HCT116 (cell line): ENCODE measurements around the gene TLN1. TPM values are rescaled to one million over a fixed set of nuclear protein-coding genes. Genes with fewer than 3 reads are reported as not detected.

Experiments used
- ATAC-seq: fragments of 200-7000 bp; cut with Tn5 transposase; 2 replicates; pipeline ENCODE4 v1.9.1; 2020; ENCODE audit warnings: mild to moderate bottlenecking, moderate library complexity
- BruUV-seq: library from RNA; stranded (reverse); fragments of 400-500 nt; replicated peaks from 2 replicates; lab custom pipeline; 2021; lab: Mats Ljungman, UMichigan
- CTCF ChIA-PET: fragments of 300-600 bp; sonication (Branson Sonifier 250); formaldehyde crosslinking; loops from one replicate; lab custom pipeline; 2021; ENCODE audit warnings: antibody characterized with exemption; lab: Charles Lee
- POLR2A ChIA-PET: fragments of 300-600, 350-600 bp; sonication (Branson Sonifier 250); formaldehyde crosslinking; loops from one replicate; lab custom pipeline; 2021; ENCODE audit warnings: antibody characterized with exemption; lab: Charles Lee
- RAD21 ChIA-PET, 2 experiments: fragments of 300-600 bp; sonication (Branson Sonifier 250); formaldehyde crosslinking; loops; one replicate each; lab custom pipeline; 2023; ENCODE audit warnings: low total read pairs in 2 of 2; ENCODE audit not compliant: uncharacterized antibody in 2 of 2, unreplicated experiment in 2 of 2, low non-redundant PET in 1 of 2; lab: Charles Lee
- DNase-seq: peaks from one replicate; pipeline ENCODE4 v3.0.0-alpha.2; 2010; ENCODE audit warnings: low read depth, low spot score
- H2AFZ ChIP-seq: fragments of 200-600 bp; shearing (Covaris generic), sonication (generic); 2 replicates; pipeline ENCODE4 v1.6.1; 2017; ENCODE audit warnings: low read depth, mixed run types, mixed read lengths, antibody characterized with exemption, low read length; ENCODE audit not compliant: poor library complexity, severe bottlenecking
- H3K27ac ChIP-seq: 2 replicates; pipeline ENCODE4 v1.5.1; 2012; ENCODE audit warnings: low read depth, low read length
- H3K27me3 ChIP-seq: fragments of 200-600 bp; sonication (generic); 2 replicates; pipeline ENCODE4 v1.6.1; 2016; ENCODE audit warnings: mixed run types, low read length, mixed read lengths; ENCODE audit not compliant: insufficient read depth
- H3K36me3 ChIP-seq, 2 experiments: fragments of 200-500 bp in 1 of 2; fragments of 200-600 bp in 1 of 2; sonication (Bioruptor generic) in 1 of 2; sonication (generic) in 1 of 2; 2 replicates each; pipeline versions ENCODE4 v1.5.1 to v1.6.1; 2014 to 2016; ENCODE audit warnings: low read length in 2 of 2, inconsistent platforms in 1 of 2, mixed read lengths in 1 of 2, mixed run types in 1 of 2; ENCODE audit not compliant: insufficient read depth in 2 of 2, control insufficient read depth in 1 of 2
- H3K4me1 ChIP-seq, 2 experiments: fragments of 200-600 bp in 1 of 2; sonication (generic) in 1 of 2; 2 replicates each; pipeline versions ENCODE4 v1.5.1 to v1.6.1; 2012 to 2017; ENCODE audit warnings: low read length in 2 of 2, inconsistent platforms in 1 of 2, mild to moderate bottlenecking in 1 of 2, mixed read lengths in 1 of 2, mixed run types in 1 of 2, moderate library complexity in 1 of 2; ENCODE audit not compliant: insufficient read depth in 2 of 2, control insufficient read depth in 1 of 2
- H3K4me2 ChIP-seq: fragments of 200-600 bp; sonication (generic); 2 replicates; pipeline ENCODE4 v1.6.1; 2017; ENCODE audit warnings: mixed run types, low read length, mixed read lengths
- H3K4me3 ChIP-seq, 2 experiments: fragments of 200-600 bp in 1 of 2; sonication (generic) in 1 of 2; replicated peaks in 1 of 2; 2 replicates each; pipeline ENCODE4 v1.5.1; 2011 to 2016; ENCODE audit warnings: low read length in 2 of 2, control low read depth in 1 of 2, low read depth in 1 of 2, mild to moderate bottlenecking in 1 of 2, mixed read lengths in 1 of 2, mixed run types in 1 of 2
- H3K79me2 ChIP-seq: fragments of 200-600 bp; sonication (generic); 2 replicates; pipeline ENCODE4 v1.6.1; 2017; ENCODE audit warnings: mild to moderate bottlenecking, mixed run types, low read length, moderate library complexity, mixed read lengths; ENCODE audit not compliant: insufficient read depth
- H3K9ac ChIP-seq: fragments of 200-600 bp; sonication (generic); 2 replicates; pipeline ENCODE4 v1.6.1; 2016; ENCODE audit warnings: low read length, mixed read lengths
- H3K9me2 ChIP-seq: fragments of 200-600 bp; sonication (generic), shearing (Covaris generic); 2 replicates; pipeline ENCODE4 v1.6.1; 2017; ENCODE audit warnings: mixed run types, mild to moderate bottlenecking, moderate library complexity; ENCODE audit not compliant: insufficient read depth
- H3K9me3 ChIP-seq, 2 experiments: fragments of 200-500 bp in 1 of 2; fragments of 200-600 bp in 1 of 2; sonication (Bioruptor generic) in 1 of 2; sonication (generic) in 1 of 2; 2 replicates each; pipeline ENCODE4 v1.6.1; 2014 to 2017; ENCODE audit warnings: low read length in 2 of 2, mixed read lengths in 2 of 2, inconsistent platforms in 1 of 2, low read depth in 1 of 2, mild to moderate bottlenecking in 1 of 2, mixed run types in 1 of 2, moderate library complexity in 1 of 2; ENCODE audit not compliant: control insufficient read depth in 1 of 2, insufficient read depth in 1 of 2
- H4K20me1 ChIP-seq: fragments of 200-600 bp; sonication (generic), shearing (Covaris generic); 2 replicates; pipeline ENCODE4 v1.6.1; 2017; ENCODE audit warnings: mixed run types, mild to moderate bottlenecking, moderate library complexity; ENCODE audit not compliant: insufficient read depth
- CBX3 ChIP-seq: IDR thresholded peaks from 2 replicates; pipeline ENCODE4 v1.6.1; 2012; ENCODE audit warnings: low read depth
- EGR1 ChIP-seq: IDR thresholded peaks from 2 replicates; pipeline ENCODE4 v1.6.1; 2012; ENCODE audit warnings: low read depth
- EZH2phosphoT487 ChIP-seq: fragments of 200-600 bp; IDR thresholded peaks from 2 replicates; pipeline ENCODE4 v1.6.1; 2018; ENCODE audit warnings: antibody characterized with exemption, borderline replicate concordance
- FOSL1 ChIP-seq: IDR thresholded peaks from 2 replicates; pipeline ENCODE4 v1.6.1; 2012; ENCODE audit warnings: low read depth
- POLR2AphosphoS5 ChIP-seq: IDR thresholded peaks from 2 replicates; pipeline ENCODE4 v1.6.1; 2011; ENCODE audit warnings: mild to moderate bottlenecking, low read depth, low read length, moderate library complexity
- SP1 ChIP-seq: IDR thresholded peaks from 2 replicates; pipeline ENCODE4 v1.6.1; 2012; ENCODE audit warnings: low read depth
- SRF ChIP-seq: IDR thresholded peaks from 2 replicates; pipeline ENCODE4 v1.6.1; 2012; ENCODE audit warnings: low read depth
- TCF7L2 ChIP-seq: IDR thresholded peaks from 2 replicates; pipeline ENCODE4 v1.7.0; 2011; ENCODE audit warnings: borderline replicate concordance, inconsistent platforms; ENCODE audit not compliant: insufficient read depth, insufficient read length; ENCODE audit errors: extremely low read depth
- YY1 ChIP-seq: IDR thresholded peaks from 2 replicates; pipeline ENCODE4 v1.6.1; 2011; ENCODE audit warnings: low read length, low read depth, moderate library complexity, mild to moderate bottlenecking; ENCODE audit not compliant: insufficient replicate concordance; ENCODE audit errors: extremely low read depth
- ZFX ChIP-seq: fragments of 450-650 bp; IDR thresholded peaks from 2 replicates; pipeline ENCODE4 v1.6.1; 2017
- ZNF274 ChIP-seq: fragments of 200-500 bp; sonication (Bioruptor generic); IDR thresholded peaks from 2 replicates; pipeline ENCODE4 v1.6.1; 2014; ENCODE audit warnings: mild to moderate bottlenecking, low read depth, low read length, inconsistent platforms
- intact Hi-C: fragments of 100-400 bp; cut with micrococcal nuclease; formaldehyde crosslinking; loops from 2 replicates; pipeline ENCODE4 v1.10.0; 2022
- total RNA-seq: library from RNA; stranded (reverse); gene quantifications from one replicate; pipeline ENCODE4 v1.2.1, GENCODE V29; 2021; ENCODE audit not compliant: unreplicated experiment
- TF ChIP-seq, protein P1 (sequence below): IDR thresholded peaks from 2 replicates; pipeline ENCODE4 v1.6.1; 2011; ENCODE audit warnings: mild to moderate bottlenecking, low read length, moderate library complexity; ENCODE audit not compliant: insufficient replicate concordance; ENCODE audit errors: extremely low read depth
- TF ChIP-seq, protein P2 (sequence below), 3 experiments: fragments of 200-600 bp in 1 of 3; sonication (generic) in 1 of 3; IDR thresholded peaks in 2 of 3; conservative IDR thresholded peaks in 1 of 3; 2 replicates each; pipeline ENCODE4 v1.5.1; 2012 to 2017; ENCODE audit warnings: low read depth in 2 of 3, low read length in 2 of 3, antibody characterized with exemption in 1 of 3, borderline replicate concordance in 1 of 3, control low read depth in 1 of 3, mild to moderate bottlenecking in 1 of 3, mixed read lengths in 1 of 3, mixed run types in 1 of 3, moderate library complexity in 1 of 3; ENCODE audit not compliant: insufficient read depth in 1 of 3

The TLN1 gene
- total RNA-seq, 1 experiment from 2014 or later, result 144 TPM

DNA sequence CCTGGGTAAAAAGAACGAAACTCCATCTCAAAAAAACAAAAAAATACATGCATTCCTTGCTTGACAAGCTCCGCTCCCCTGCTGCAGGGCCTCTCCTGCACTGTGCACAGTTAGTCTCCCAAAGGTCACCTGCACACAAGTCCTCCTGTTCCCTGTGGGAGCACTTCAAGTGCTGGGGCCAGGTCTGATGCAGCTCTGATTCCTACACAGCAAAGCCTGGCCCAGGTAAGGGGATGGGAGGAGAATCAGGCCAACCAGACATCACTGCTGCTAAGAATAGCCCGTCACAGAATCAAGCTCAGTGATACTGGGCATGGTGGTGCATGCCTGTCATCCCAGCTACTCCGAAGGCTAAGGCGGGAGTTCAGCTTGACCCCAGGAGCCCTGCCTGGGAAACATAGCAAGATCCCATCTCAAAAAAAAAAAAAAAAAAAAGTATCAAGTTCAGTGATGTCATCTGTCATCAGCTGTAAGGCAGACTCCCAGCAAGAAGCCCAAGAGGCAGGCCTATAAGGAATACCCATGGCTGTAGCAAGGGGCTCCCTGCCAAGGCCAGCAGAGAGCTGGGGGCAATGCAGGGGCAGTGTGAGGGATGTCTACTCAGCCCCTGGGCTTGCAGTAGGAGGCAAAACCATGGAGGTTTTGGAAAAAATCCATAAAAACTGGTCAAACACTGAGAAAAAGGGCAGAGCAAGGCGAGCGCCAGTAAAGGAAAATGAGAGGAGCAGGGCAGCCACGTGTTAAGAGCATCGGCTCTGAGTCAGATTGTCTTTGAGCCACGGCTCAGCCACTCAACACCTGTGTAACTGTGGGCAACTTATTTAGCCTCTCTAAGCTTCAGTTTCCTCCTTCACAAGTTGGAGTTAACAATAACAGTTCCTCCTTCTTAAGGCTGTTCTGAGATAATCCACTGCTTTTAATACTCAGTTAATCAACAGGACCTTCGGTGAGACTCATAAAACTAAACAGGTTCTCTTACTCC is 45.5 kb downstream of the TLN1 start:
- no peak for DNase-seq
- Histone ChIP-seq H3K36me3 (peaks cover 45 to 63% of the 10 kb centered on the region in 2 experiments; a peak in 3 of 4 replicates), H3K9me3 (no peaks in the 10 kb centered on the region), H3K27ac (no peak overlapping the region), H3K4me1 (peaks cover 16 to 28% of the 10 kb centered on the region in 2 experiments), H2AFZ (no peak overlapping the region), H4K20me1 (no peaks in the 10 kb centered on the region), H3K27me3 (no peaks in the 10 kb centered on the region), H3K79me2 (peaks cover 45% of the 10 kb centered on the region), H3K4me2 (no peak overlapping the region), H3K9ac (no peak overlapping the region), H3K4me3 (no peak overlapping the region), H3K9me2 (no peaks in the 10 kb centered on the region)
- CTCF ChIA-PET, result interaction anchor here (2.3 kb wide), 1 partner anchor 10 kb away, joined by 15 read pairs; no protein-coding TSS in a partner anchor
- BruUV-seq, result no TSS peak
- intact Hi-C loops, result no loop called here
- TF ChIP-seq EZH2phosphoT487 (no peak), TCF7L2 (no peak), FOSL1 (no peak), POLR2AphosphoS5 (no peak), ZNF274 (no peak), SP1 (no peak), YY1 (no peak), EGR1 (no peak), SRF (no peak), CBX3 (no peak), ZFX (no peak)
- TF ChIP-seq, protein P1, sequence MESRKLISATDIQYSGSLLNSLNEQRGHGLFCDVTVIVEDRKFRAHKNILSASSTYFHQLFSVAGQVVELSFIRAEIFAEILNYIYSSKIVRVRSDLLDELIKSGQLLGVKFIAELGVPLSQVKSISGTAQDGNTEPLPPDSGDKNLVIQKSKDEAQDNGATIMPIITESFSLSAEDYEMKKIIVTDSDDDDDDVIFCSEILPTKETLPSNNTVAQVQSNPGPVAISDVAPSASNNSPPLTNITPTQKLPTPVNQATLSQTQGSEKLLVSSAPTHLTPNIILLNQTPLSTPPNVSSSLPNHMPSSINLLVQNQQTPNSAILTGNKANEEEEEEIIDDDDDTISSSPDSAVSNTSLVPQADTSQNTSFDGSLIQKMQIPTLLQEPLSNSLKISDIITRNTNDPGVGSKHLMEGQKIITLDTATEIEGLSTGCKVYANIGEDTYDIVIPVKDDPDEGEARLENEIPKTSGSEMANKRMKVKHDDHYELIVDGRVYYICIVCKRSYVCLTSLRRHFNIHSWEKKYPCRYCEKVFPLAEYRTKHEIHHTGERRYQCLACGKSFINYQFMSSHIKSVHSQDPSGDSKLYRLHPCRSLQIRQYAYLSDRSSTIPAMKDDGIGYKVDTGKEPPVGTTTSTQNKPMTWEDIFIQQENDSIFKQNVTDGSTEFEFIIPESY, result no peak
- TF ChIP-seq, protein P2, sequence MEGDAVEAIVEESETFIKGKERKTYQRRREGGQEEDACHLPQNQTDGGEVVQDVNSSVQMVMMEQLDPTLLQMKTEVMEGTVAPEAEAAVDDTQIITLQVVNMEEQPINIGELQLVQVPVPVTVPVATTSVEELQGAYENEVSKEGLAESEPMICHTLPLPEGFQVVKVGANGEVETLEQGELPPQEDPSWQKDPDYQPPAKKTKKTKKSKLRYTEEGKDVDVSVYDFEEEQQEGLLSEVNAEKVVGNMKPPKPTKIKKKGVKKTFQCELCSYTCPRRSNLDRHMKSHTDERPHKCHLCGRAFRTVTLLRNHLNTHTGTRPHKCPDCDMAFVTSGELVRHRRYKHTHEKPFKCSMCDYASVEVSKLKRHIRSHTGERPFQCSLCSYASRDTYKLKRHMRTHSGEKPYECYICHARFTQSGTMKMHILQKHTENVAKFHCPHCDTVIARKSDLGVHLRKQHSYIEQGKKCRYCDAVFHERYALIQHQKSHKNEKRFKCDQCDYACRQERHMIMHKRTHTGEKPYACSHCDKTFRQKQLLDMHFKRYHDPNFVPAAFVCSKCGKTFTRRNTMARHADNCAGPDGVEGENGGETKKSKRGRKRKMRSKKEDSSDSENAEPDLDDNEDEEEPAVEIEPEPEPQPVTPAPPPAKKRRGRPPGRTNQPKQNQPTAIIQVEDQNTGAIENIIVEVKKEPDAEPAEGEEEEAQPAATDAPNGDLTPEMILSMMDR (IDR thresholded peaks at IDR 0.05 in 2 of 3, conservative IDR thresholded peaks at IDR 0.05 in 1 of 3; ENCODE audit: borderline replicate concordance in 1 of 3, insufficient read depth in 1 of 3, low read depth in 2 of 3, low read length in 2 of 3), result no peak
- POLR2A ChIA-PET, result interaction anchor here (0.5 kb wide), 1 partner anchor 98 kb away, joined by 3 read pairs; no protein-coding TSS in a partner anchor
- RAD21 ChIA-PET, result no interaction called here
- no peak for ATAC-seq
